MCF 10A (cell line): Measurements from ENCODE around the gene COX10. TPM values are rescaled to one million over a fixed set of nuclear protein-coding genes. Genes with fewer than 3 reads are reported as not detected.

Source experiments
- BruUV-seq: library from RNA; stranded (reverse); fragments of 400-500 nt; replicated peaks from 2 replicates; lab custom pipeline; 2021; lab: Mats Ljungman, UMichigan
- CTCF ChIA-PET: fragments of 300-600 bp; sonication (Branson Sonifier 250); formaldehyde crosslinking; extraction: SDS; loops from one replicate; lab custom pipeline; 2021; ENCODE audit warnings: antibody characterized with exemption, inconsistent platforms; lab: Yijun Ruan, JAX
- POLR2A ChIA-PET: fragments of 300-600, 350-650 bp; sonication (Branson Sonifier 250); formaldehyde crosslinking; extraction: SDS; loops from one replicate; lab custom pipeline; 2020; ENCODE audit warnings: antibody characterized with exemption, inconsistent platforms; lab: Yijun Ruan, JAX
- DNase-seq: peaks from one replicate; pipeline ENCODE4 v3.0.0-alpha.2; 2018; ENCODE audit not compliant: unreplicated experiment
- H3K27ac Mint-ChIP-seq: one replicate; pipeline ENCODE4 v1.8.0; 2022; ENCODE audit warnings: mild to moderate bottlenecking, low read depth, mixed read lengths; ENCODE audit not compliant: unreplicated experiment
- H3K27me3 Mint-ChIP-seq: one replicate; pipeline ENCODE4 v1.8.0; 2022; ENCODE audit warnings: mixed read lengths; ENCODE audit not compliant: insufficient read depth, unreplicated experiment
- H3K36me3 Mint-ChIP-seq: one replicate; pipeline ENCODE4 v1.8.0; 2022; ENCODE audit warnings: mild to moderate bottlenecking, moderate library complexity, mixed read lengths; ENCODE audit not compliant: insufficient read depth, unreplicated experiment
- H3K4me1 Mint-ChIP-seq: one replicate; pipeline ENCODE4 v1.8.0; 2022; ENCODE audit warnings: mixed read lengths; ENCODE audit not compliant: insufficient read depth, unreplicated experiment
- H3K4me3 Mint-ChIP-seq: one replicate; pipeline ENCODE4 v1.8.0; 2022; ENCODE audit warnings: mild to moderate bottlenecking, moderate library complexity, mixed read lengths; ENCODE audit not compliant: unreplicated experiment
- H3K9me3 Mint-ChIP-seq: one replicate; pipeline ENCODE4 v1.8.0; 2022; ENCODE audit warnings: mixed read lengths; ENCODE audit not compliant: unreplicated experiment
- intact Hi-C: fragments of 100-400 bp; cut with micrococcal nuclease; formaldehyde crosslinking; loops from 2 replicates; pipeline ENCODE4 v1.14.1; 2022
- total RNA-seq: library from RNA; stranded (reverse); gene quantifications from 2 replicates; pipeline ENCODE4 v1.2.3, GENCODE V29; 2022
- TF ChIP-seq, protein P1 (sequence below): fragments of 200-600 bp; IDR thresholded peaks from one replicate; pipeline ENCODE4 v1.8.0; 2022; ENCODE audit warnings: antibody characterized with exemption, mild to moderate bottlenecking; ENCODE audit not compliant: unreplicated experiment

Gene COX10
- total RNA-seq, 1 experiment from 2014 or later: 21.0 TPM

DNA sequence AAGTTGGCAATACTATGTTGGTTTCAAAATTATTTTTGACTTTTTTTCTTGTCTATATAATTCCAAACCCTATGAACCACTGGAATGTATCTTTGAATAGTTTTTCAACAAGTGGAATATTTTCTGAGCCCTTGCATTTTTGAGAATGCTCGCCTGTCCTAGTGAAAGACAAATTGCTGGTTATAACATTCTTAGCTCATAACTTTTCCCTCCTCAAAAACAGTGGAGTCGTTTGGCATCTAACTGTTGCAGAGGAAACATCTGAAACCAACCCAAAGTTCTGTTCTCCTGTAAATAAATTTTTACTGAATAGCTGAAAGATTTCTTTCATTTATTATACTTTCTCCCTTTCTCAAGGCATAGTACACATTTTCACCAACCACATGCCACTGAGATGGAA lies 11.3 kb upstream of the COX10 start:
- intact Hi-C loops: no loop called here
- H3K4me1 Mint-ChIP-seq: peaks cover 20% of the 10 kb centered on the region
- H3K27ac Mint-ChIP-seq: no peak overlapping the region
- peaks cover 8% of the 10 kb centered on the region for H3K9me3 Mint-ChIP-seq
- peaks cover 17% of the 10 kb centered on the region for H3K36me3 Mint-ChIP-seq
- TF ChIP-seq, protein P1, sequence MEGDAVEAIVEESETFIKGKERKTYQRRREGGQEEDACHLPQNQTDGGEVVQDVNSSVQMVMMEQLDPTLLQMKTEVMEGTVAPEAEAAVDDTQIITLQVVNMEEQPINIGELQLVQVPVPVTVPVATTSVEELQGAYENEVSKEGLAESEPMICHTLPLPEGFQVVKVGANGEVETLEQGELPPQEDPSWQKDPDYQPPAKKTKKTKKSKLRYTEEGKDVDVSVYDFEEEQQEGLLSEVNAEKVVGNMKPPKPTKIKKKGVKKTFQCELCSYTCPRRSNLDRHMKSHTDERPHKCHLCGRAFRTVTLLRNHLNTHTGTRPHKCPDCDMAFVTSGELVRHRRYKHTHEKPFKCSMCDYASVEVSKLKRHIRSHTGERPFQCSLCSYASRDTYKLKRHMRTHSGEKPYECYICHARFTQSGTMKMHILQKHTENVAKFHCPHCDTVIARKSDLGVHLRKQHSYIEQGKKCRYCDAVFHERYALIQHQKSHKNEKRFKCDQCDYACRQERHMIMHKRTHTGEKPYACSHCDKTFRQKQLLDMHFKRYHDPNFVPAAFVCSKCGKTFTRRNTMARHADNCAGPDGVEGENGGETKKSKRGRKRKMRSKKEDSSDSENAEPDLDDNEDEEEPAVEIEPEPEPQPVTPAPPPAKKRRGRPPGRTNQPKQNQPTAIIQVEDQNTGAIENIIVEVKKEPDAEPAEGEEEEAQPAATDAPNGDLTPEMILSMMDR: no peak
- DNase-seq: no peak
- ChIA-PET POLR2A (interaction anchor here (1.2 kb wide), 1 partner anchor 14 kb away, joined by 3 read pairs; no protein-coding TSS in a partner anchor), CTCF (interaction anchor here (0.7 to 0.8 kb wide), 3 partner anchors 10 to 227 kb away, joined by 3 read pairs; no protein-coding TSS in a partner anchor)
- BruUV-seq: no TSS peak
- H3K27me3 Mint-ChIP-seq: no peaks in the 10 kb centered on the region
- H3K4me3 Mint-ChIP-seq: no peak overlapping the region

DNA sequence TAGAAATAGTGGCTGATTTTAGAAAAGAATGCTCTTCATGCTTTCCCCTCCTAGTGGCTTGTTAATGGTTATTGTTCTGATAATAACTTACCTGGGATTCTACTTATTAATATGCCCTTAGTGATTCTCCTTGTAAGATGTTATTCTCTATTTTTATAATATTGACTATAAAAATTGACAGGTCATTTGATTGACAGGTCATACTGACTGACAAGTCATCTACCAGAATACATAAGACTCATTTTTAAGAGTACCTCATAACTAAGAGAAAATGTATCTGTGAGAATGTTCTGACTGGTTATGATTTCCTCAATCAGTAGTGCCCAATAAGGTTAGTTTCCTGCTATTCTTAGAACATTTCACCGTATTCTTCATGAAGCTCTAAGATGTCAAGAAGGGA lies 8.6 kb upstream of the COX10 start:
- no TSS peak for BruUV-seq
- intact Hi-C loops: loop anchor here (10.0 kb wide), 1 partner anchor 144 kb away; no protein-coding TSS in a partner anchor
- Mint-ChIP-seq H3K4me3 (no peak overlapping the region), H3K36me3 (peaks cover 13% of the 10 kb centered on the region), H3K9me3 (peaks cover 6% of the 10 kb centered on the region), H3K27ac (no peak overlapping the region), H3K27me3 (no peaks in the 10 kb centered on the region), H3K4me1 (peaks cover 19% of the 10 kb centered on the region)
- POLR2A ChIA-PET: interaction anchor here (2.2 to 3.6 kb wide), 3 partner anchors 8 to 241 kb away, joined by 16 to 25 read pairs (median 20); partner anchors contain the start of genes COX10 and HS3ST3B1
- TF ChIP-seq, protein P1: no peak
- no peak for DNase-seq
- CTCF ChIA-PET: interaction anchor here (0.6 to 2.0 kb wide), 3 partner anchors 241 to 1088 kb away, joined by 3 to 10 read pairs (median 3); no protein-coding TSS in a partner anchor

DNA sequence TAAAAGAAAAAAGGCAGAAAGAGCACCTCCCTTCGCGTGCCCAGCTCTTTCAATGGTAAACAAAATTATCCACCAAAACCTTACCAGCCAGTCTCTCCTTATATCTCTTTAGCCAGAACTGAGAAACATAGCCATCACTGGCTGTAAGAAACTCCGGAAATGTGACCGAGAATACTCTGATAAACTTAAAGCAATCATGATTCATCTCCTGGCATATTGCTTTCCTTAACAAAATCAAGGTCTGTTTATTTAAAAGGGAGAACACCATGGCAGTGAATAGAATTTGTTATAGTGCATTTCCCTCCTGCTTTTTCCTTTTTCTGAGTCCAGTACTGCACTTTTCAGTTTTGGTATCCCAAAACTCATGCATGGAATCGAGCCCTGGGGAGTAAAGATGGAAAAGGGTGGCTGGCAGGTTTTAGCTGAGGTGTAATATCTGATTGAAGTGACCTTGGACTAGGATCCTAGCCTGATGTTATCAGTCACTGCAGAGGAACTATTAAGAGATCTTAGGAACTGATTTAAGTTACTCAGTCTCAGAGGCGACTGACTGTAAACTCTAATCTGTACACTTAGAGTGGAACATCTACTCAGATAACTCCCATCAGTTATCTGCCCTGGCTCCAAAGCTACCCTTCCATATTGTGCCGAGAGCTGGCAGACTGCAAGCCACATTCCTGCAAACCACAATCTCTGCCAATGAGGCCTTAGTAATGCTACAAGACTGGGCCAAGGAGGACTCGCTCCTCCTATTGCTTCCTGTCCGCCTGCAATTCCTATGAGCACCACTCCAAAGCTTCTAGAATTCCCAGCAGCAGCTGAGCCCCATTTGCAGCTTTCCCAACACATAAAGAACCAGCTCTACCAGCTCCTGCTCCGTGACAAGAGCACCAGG lies 7.4 kb upstream of the COX10 start:
- TF ChIP-seq, protein P1: no peak
- Mint-ChIP-seq H3K4me1 (peaks cover 16% of the 10 kb centered on the region), H3K36me3 (peaks cover 11% of the 10 kb centered on the region), H3K9me3 (no peaks in the 10 kb centered on the region), H3K4me3 (peak overlapping the region; percentile 45), H3K27me3 (no peaks in the 10 kb centered on the region), H3K27ac (peak overlapping the region; percentile 47)
- CTCF ChIA-PET: interaction anchor here (0.5 to 2.0 kb wide), 7 partner anchors 9 to 1195 kb away, joined by 3 to 10 read pairs (median 3); no protein-coding TSS in a partner anchor
- BruUV-seq: no TSS peak
- intact Hi-C loops: loop anchor here (10.0 kb wide), 1 partner anchor 143 kb away; no protein-coding TSS in a partner anchor
- DNase-seq: peak; percentile 86
- POLR2A ChIA-PET: interaction anchor here (0.7 to 3.6 kb wide), 7 partner anchors 9 to 1106 kb away, joined by 3 to 25 read pairs (median 5); partner anchors contain the start of genes COX10 and HS3ST3B1

DNA sequence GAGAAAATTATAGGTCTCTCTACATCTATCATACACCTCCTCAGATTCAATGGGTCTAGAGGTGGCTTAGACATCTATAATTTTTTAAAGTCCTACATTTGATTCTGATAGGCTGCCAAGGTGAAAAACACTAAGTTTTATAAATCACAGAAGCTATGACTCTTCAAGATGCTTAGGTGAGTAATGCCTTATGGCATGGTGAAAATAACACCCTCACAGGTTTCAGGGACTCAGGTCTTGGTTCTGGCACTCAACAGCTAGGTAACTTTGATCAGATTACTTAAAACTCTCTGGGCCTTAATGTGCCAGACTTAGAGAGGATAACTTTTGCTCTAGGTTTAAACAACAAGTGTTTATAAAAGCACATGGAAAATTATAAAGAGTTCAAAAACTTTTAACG lies 2.0 kb upstream of the COX10 start:
- Mint-ChIP-seq H3K27me3 (no peaks in the 10 kb centered on the region), H3K9me3 (no peaks in the 10 kb centered on the region), H3K36me3 (peaks cover 11% of the 10 kb centered on the region), H3K27ac (no peak overlapping the region), H3K4me1 (peaks cover 26% of the 10 kb centered on the region), H3K4me3 (no peak overlapping the region)
- intact Hi-C loops: loop anchor here (10.0 kb wide), 1 partner anchor 137 kb away; no protein-coding TSS in a partner anchor
- no TSS peak for BruUV-seq
- CTCF ChIA-PET: interaction anchor here (0.7 to 0.8 kb wide), 3 partner anchors 22 to 231 kb away, joined by 3 read pairs; no protein-coding TSS in a partner anchor
- DNase-seq: no peak
- POLR2A ChIA-PET: interaction anchor here (0.9 to 2.8 kb wide), 5 partner anchors 11 to 234 kb away, joined by 3 to 15 read pairs (median 5); partner anchors contain the start of gene HS3ST3B1
- TF ChIP-seq, protein P1: no peak
